Measurements from ENCODE around the gene ATP6V0E1. TPM values are rescaled to one million over a fixed set of nuclear protein-coding genes. Genes with fewer than 3 reads are reported as not detected.

Gene ATP6V0E1
- total and polyA plus RNA-seq, 2 of the 8 experiments (the other 6 are each of a cell fraction or from before 2014, with no cell fraction given) = 108 to 134 TPM

DNA sequence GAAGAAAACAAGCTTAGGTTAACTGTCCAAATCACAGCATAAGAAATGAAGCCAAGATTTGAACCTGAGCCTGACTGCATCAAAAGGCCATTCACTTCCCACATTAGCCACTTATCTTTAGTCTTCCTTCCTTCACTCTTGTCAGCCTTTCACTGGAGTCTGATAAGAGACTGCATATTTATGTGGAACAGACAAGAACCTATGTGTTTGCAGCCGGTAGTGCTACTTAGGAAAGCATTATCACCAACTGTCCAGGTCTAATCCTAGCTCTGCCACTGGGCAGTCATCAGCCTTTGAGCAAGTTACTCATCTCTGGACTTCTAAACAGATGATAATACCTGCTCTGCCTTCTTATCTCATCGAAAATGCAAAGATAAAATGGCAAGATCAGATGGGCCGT is 12.1 kb upstream of the ATP6V0E1 start:
- Histone ChIP-seq H3K23ac (ENCODE audit: insufficient read length) (no peak overlapping the region), H3K4ac (replicated peaks; ENCODE audit: insufficient read length, low read depth, low read length) (no peak overlapping the region), H3K4me2 (ENCODE audit: insufficient read depth in 1 of 2, low read depth in 2 of 2, low read length in 2 of 2) (no peak overlapping the region), H4K91ac (replicated peaks; ENCODE audit: insufficient read length, low read length) (no peak overlapping the region), H2BK20ac (ENCODE audit: low read length) (no peak overlapping the region), H3K14ac (ENCODE audit: insufficient read length) (no peak overlapping the region), H2AK5ac (ENCODE audit: low read depth, low read length) (no peak overlapping the region), H3K9ac (replicated peaks in 1 of 4; ENCODE audit: extremely low read depth in 1 of 4, low read depth in 3 of 4, low read length in 3 of 4) (no peak overlapping the region), H2BK12ac (ENCODE audit: low read depth, low read length) (no peak overlapping the region), H2BK15ac (ENCODE audit: low read length) (no peak overlapping the region), H2BK5ac (ENCODE audit: low read depth, low read length) (no peak overlapping the region), H4K20me1 (replicated peaks in 1 of 2; ENCODE audit: control insufficient read depth in 1 of 2, insufficient read depth in 2 of 2, low read length in 2 of 2) (peaks cover 0 to 1% of the 10 kb centered on the region in 2 experiments), H4K5ac (ENCODE audit: insufficient read length, low read depth, low read length) (no peak overlapping the region), H2BK120ac (replicated peaks; ENCODE audit: low read depth, low read length) (no peak overlapping the region), H3K36me3 (ENCODE audit: control insufficient read depth in 2 of 4, insufficient read depth in 4 of 4, low read length in 3 of 4) (peaks cover 0 to 7% (median 4%) of the 10 kb centered on the region in 4 experiments; a peak in 3 of 8 replicates), H3K4me1 (replicated peaks in 1 of 4; ENCODE audit: control insufficient read depth in 3 of 4, insufficient read depth in 4 of 4, low read length in 3 of 4) (no peaks in the 10 kb centered on the region), H2AFZ (ENCODE audit: low read length) (no peak overlapping the region), H3K79me2 (ENCODE audit: control insufficient read depth in 1 of 2, insufficient read depth in 2 of 2, low read length in 2 of 2) (no peaks in the 10 kb centered on the region), H3K27ac (ENCODE audit: low read depth, low read length) (no peak overlapping the region), H3K18ac (ENCODE audit: extremely low read depth, low read length) (no peak overlapping the region), H4K8ac (ENCODE audit: extremely low read depth, insufficient read depth, low read length) (no peak overlapping the region), H3K56ac (replicated peaks; ENCODE audit: insufficient read length, low read depth, low read length) (no peak overlapping the region), H3K27me3 (replicated peaks in 1 of 4; ENCODE audit: control insufficient read depth in 3 of 4, extremely low read depth in 1 of 4, insufficient read depth in 3 of 4, low read length in 3 of 4) (no peaks in the 10 kb centered on the region), H3K4me3 (ENCODE audit: extremely low read depth in 1 of 4, insufficient read depth in 2 of 4, low read depth in 3 of 4, low read length in 4 of 4) (no peak overlapping the region), H3K79me1 (ENCODE audit: low read depth, low read length) (no peaks in the 10 kb centered on the region), H3K9me3 (ENCODE audit: insufficient read depth in 2 of 2, low read depth in 1 of 2, low read length in 1 of 2) (no peaks in the 10 kb centered on the region), H3K23me2 (ENCODE audit: low read depth, low read length) (no peaks in the 10 kb centered on the region)
- TF ChIP-seq TAF1 (IDR thresholded peaks at IDR 0.05; ENCODE audit: low read depth, low read length) = no peak
- no peak for TF ChIP-seq SRF (IDR thresholded peaks at IDR 0.05; ENCODE audit: low read depth, low read length)
- TF ChIP-seq BACH1 (IDR thresholded peaks at IDR 0.05; ENCODE audit: low read length) = no peak
- no peak for TF ChIP-seq CEBPB (IDR thresholded peaks at IDR 0.05; ENCODE audit: low read depth, low read length)
- ChIA-PET CTCF (ENCODE audit: partially characterized antibody) (interaction anchor here (0.6 to 1.4 kb wide), 2 partner anchors 39 to 324 kb away, joined by 3 read pairs; no protein-coding TSS in a partner anchor), POLR2A (ENCODE audit: partially characterized antibody) (interaction anchor here (0.9 kb wide), 1 partner anchor 14 kb away, joined by 3 read pairs; no protein-coding TSS in a partner anchor)
- 75% methylated on average over 3 of the region's 3 CpGs; no CpG with 5 or more reads in 1 of the 2 experiments for WGBS, 2 experiments (ENCODE audit: extremely low coverage in 1 of 2, insufficient coverage in 1 of 2, insufficient read length in 1 of 2, insufficient replicate concordance in 2 of 2, low coverage in 1 of 2, low lambda C conversion rate in 2 of 2, missing lambda C conversion rate in 1 of 2)
- FAIRE-seq (no peak), DNase-seq (ENCODE audit: low read depth in 1 of 2, low spot score in 2 of 2) (no peak)
